Activated naive CD8-positive, alpha-beta T cell treated with anti-CD3 and anti-CD28 coated beads, Interleukin-2, amount 50 U/mL, for 24 hours (primary cell): Measurements from ENCODE around the gene SPINDOC.
A peak's percentile ranks its signal among the peaks of the same experiment; 100 is the strongest.

ENCODE experiments used
- ATAC-seq: fragments of 150-1000 bp; cut with Tn5 transposase; one replicate; pipeline ENCODE4 v1.10.0; 2021
- DNase-seq: peaks from one replicate; pipeline ENCODE4 v3.0.0; 2021
- H3K27ac Mint-ChIP-seq: one replicate; pipeline ENCODE4 v1.8.0; 2021; ENCODE audit warnings: mild to moderate bottlenecking, mixed read lengths
- H3K27me3 Mint-ChIP-seq: one replicate; pipeline ENCODE4 v1.8.0; 2021; ENCODE audit warnings: mixed read lengths
- H3K36me3 Mint-ChIP-seq: one replicate; pipeline ENCODE4 v1.8.0; 2021; ENCODE audit warnings: low read depth, mixed read lengths
- H3K4me1 Mint-ChIP-seq: one replicate; pipeline ENCODE4 v1.8.0; 2021; ENCODE audit warnings: mixed read lengths
- H3K4me3 Mint-ChIP-seq: one replicate; pipeline ENCODE4 v1.8.0; 2021; ENCODE audit warnings: mild to moderate bottlenecking, moderate library complexity, mixed read lengths
- H3K9me3 Mint-ChIP-seq: one replicate; pipeline ENCODE4 v1.8.0; 2021; ENCODE audit warnings: mixed read lengths

Gene SPINDOC

GRCh38 chr11:63835158-63835545 lies 21.9 kb downstream of the SPINDOC start:
- Mint-ChIP-seq H3K9me3 (no peaks in the 10 kb centered on the region), H3K27ac (no peak overlapping the region)

DNA sequence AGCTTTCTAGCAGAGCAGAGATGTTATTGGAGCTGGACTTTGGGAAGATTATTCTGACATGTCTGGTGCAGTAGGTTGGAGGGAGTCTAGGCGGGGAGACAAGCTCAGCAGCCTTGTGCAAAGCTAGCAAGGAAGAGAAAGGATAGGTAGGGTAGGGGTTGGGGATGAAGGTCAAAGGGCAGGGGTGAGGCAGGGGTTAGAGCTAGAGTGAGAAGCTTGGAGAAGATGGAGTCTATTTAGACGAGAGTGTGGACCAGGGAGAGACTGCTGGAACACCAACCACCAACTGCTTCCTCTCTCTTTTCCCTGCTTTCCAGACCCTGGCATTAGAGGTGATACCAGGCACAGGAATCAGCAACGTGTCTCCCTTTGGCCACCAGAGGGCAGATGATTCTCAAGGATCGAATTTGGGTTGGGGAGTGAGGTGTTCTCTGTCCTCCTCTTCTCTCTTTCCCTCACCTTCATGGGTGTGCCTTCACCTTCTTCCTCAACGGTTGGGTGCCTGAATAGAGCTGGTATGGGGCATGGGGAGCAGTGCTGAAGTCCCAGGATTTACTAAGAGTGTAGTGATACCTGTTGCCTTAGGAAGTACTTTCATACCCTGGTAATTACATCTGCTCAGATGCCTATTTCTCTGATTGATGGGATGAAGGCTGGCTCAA lies 23.9 kb downstream of the SPINDOC start:
- H3K27ac Mint-ChIP-seq: peak overlapping the region; percentile 7
- H3K4me3 Mint-ChIP-seq: no peak overlapping the region
- no peak for ATAC-seq
- H3K27me3 Mint-ChIP-seq: no peaks in the 10 kb centered on the region
- H3K4me1 Mint-ChIP-seq: peaks cover 35% of the 10 kb centered on the region
- no peaks in the 10 kb centered on the region for H3K9me3 Mint-ChIP-seq
- peak; percentile 71 for DNase-seq
- peaks cover 5% of the 10 kb centered on the region for H3K36me3 Mint-ChIP-seq

More at GRCh38 chr11:63835158-63835545, 21.9 kb downstream of the SPINDOC start:
- H3K27me3 Mint-ChIP-seq: no peaks in the 10 kb centered on the region
- ATAC-seq (no peak), DNase-seq (no peak)
- peaks cover 18% of the 10 kb centered on the region for H3K4me1 Mint-ChIP-seq
- H3K36me3 Mint-ChIP-seq: peaks cover 4% of the 10 kb centered on the region
- no peak overlapping the region for H3K4me3 Mint-ChIP-seq

DNA sequence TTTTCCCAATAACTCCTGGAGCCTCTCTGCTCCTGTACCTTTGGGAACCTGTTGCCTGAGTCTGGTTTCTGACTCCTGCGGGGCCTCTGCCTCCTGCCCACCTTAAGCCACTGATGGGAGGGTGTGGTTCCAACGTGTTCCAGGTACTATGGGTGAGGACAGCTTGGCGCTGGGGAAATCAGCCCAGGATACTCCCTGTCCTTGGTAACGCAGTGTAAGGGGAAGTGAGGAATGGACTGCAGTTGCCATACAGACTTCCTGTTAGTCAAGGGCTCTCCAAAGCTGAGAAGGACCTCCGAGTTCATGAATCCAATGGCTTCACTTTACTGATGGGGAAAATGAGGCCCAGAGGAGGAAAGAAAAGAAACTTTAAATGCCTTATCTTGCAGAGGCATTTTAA lies 24.5 kb downstream of the SPINDOC start:
- Mint-ChIP-seq H3K4me1 (peaks cover 41% of the 10 kb centered on the region), H3K27me3 (no peaks in the 10 kb centered on the region), H3K27ac (no peak overlapping the region), H3K4me3 (peak overlapping the region; percentile 77), H3K36me3 (peaks cover 5% of the 10 kb centered on the region), H3K9me3 (no peaks in the 10 kb centered on the region)
- no peak for ATAC-seq
- DNase-seq: no peak

GRCh38 chr11:63838150-63838677 lies 25.0 kb downstream of the SPINDOC start:
- DNase-seq (no peak), ATAC-seq (no peak)
- Mint-ChIP-seq H3K4me3 (peak overlapping the region; percentile 77), H3K36me3 (peaks cover 5% of the 10 kb centered on the region), H3K27ac (peak overlapping the region; percentile 76), H3K4me1 (peaks cover 46% of the 10 kb centered on the region), H3K27me3 (no peaks in the 10 kb centered on the region), H3K9me3 (no peaks in the 10 kb centered on the region)

GRCh38 chr11:63838678-63839507 lies 25.6 kb downstream of the SPINDOC start, which contains the start of gene MARK2:
Gene MARK2 (plus strand): TSS chr11:63839110. CDS start chr11:63839507, 397 bp downstream.
- H3K27me3 Mint-ChIP-seq: no peaks in the 10 kb centered on the region
- H3K4me1 Mint-ChIP-seq: peaks cover 51% of the 10 kb centered on the region
- ATAC-seq (peak; percentile 86), DNase-seq (peak; percentile 100)
- peak within 1 kb of the TSS; percentile 88 for H3K27ac Mint-ChIP-seq
- H3K36me3 Mint-ChIP-seq: peaks cover 8% of the 10 kb centered on the region
- peak within 1 kb of the TSS; percentile 92 for H3K4me3 Mint-ChIP-seq
- H3K9me3 Mint-ChIP-seq: no peaks in the 10 kb centered on the region

GRCh38 chr11:63839508-63840355 lies 26.5 kb downstream of the SPINDOC start:
- Mint-ChIP-seq H3K27me3 (no peaks in the 10 kb centered on the region), H3K9me3 (no peaks in the 10 kb centered on the region), H3K36me3 (peaks cover 10% of the 10 kb centered on the region), H3K4me1 (peaks cover 59% of the 10 kb centered on the region), H3K27ac (peak overlapping the region; percentile 88), H3K4me3 (peak overlapping the region; percentile 92)
- peak; percentile 40 for DNase-seq
- ATAC-seq: no peak

- ATAC-seq (no peak), DNase-seq (no peak)
- Mint-ChIP-seq H3K4me1 (peaks cover 67% of the 10 kb centered on the region), H3K9me3 (no peaks in the 10 kb centered on the region), H3K27me3 (no peaks in the 10 kb centered on the region), H3K27ac (peak overlapping the region; percentile 88), H3K36me3 (peaks cover 10% of the 10 kb centered on the region), H3K4me3 (peak overlapping the region; percentile 92)
Measured at GRCh38 chr11:63840356-63841060, 27.3 kb downstream of the SPINDOC start.

DNA sequence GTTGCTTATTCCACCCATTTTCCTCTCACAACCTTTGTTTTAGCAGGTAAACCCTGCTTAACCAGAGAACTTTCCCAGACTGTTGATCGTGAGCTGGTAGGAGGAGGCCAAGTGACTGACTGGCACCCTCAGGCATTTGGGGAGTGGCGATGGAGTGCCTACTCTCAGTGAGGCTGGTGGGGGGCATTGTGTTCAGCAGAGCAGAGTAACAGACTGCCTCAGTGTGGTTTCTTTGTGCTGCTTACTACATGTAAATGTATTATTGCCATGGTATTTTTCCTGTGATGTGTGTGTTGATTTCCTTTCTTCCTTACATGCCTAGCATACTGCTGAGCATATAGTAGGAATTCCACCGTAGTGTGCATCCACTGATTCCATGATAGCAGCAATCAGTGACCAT lies 28.3 kb downstream of the SPINDOC start:
- no peak for ATAC-seq
- H3K36me3 Mint-ChIP-seq: peaks cover 11% of the 10 kb centered on the region
- H3K4me1 Mint-ChIP-seq: peaks cover 73% of the 10 kb centered on the region
- H3K27ac Mint-ChIP-seq: no peak overlapping the region
- no peaks in the 10 kb centered on the region for H3K27me3 Mint-ChIP-seq
- H3K9me3 Mint-ChIP-seq: no peaks in the 10 kb centered on the region
- peak overlapping the region; percentile 92 for H3K4me3 Mint-ChIP-seq
- DNase-seq: no peak

- ATAC-seq (no peak), DNase-seq (no peak)
- peak overlapping the region; percentile 47 for H3K27ac Mint-ChIP-seq
- H3K4me3 Mint-ChIP-seq: no peak overlapping the region
- no peaks in the 10 kb centered on the region for H3K27me3 Mint-ChIP-seq
- H3K9me3 Mint-ChIP-seq: no peaks in the 10 kb centered on the region
- peaks cover 69% of the 10 kb centered on the region for H3K4me1 Mint-ChIP-seq
- H3K36me3 Mint-ChIP-seq: peaks cover 11% of the 10 kb centered on the region
Measured at GRCh38 chr11:63843041-63843440, 29.8 kb downstream of the SPINDOC start.

GRCh38 chr11:63844836-63845235 lies 31.6 kb downstream of the SPINDOC start:
- H3K9me3 Mint-ChIP-seq: no peaks in the 10 kb centered on the region
- peaks cover 77% of the 10 kb centered on the region for H3K4me1 Mint-ChIP-seq
- ATAC-seq: no peak
- DNase-seq: no peak
- H3K4me3 Mint-ChIP-seq: no peak overlapping the region
- H3K27ac Mint-ChIP-seq: no peak overlapping the region
- peaks cover 7% of the 10 kb centered on the region for H3K36me3 Mint-ChIP-seq
- no peaks in the 10 kb centered on the region for H3K27me3 Mint-ChIP-seq

GRCh38 chr11:63845303-63845702 lies 32.0 kb downstream of the SPINDOC start:
- Mint-ChIP-seq H3K27me3 (no peaks in the 10 kb centered on the region), H3K4me1 (peaks cover 79% of the 10 kb centered on the region), H3K36me3 (peaks cover 7% of the 10 kb centered on the region), H3K27ac (no peak overlapping the region), H3K9me3 (no peaks in the 10 kb centered on the region), H3K4me3 (no peak overlapping the region)
- ATAC-seq (no peak), DNase-seq (no peak)

DNA sequence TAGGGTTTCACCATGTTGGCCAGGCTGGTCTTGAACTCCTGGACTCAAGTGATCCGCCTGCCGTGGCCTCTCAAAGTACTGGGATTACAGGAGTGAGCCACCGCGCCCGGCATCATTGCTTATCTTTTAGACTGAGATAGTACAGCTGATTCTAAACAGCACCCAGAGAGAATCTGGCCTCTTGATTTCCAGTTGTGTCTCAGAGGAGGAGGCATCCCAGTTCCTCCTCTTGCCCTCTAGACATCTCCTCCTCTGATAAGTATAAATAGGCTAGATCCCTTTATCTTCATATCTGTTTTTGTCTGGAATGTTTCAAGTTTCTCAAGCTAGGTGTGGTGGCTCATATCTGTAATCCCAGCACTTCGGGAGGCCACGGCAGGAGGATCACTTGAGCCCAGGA lies 32.7 kb downstream of the SPINDOC start:
- H3K27ac Mint-ChIP-seq: no peak overlapping the region
- peaks cover 79% of the 10 kb centered on the region for H3K4me1 Mint-ChIP-seq
- no peak overlapping the region for H3K4me3 Mint-ChIP-seq
- ATAC-seq (no peak), DNase-seq (no peak)
- peaks cover 12% of the 10 kb centered on the region for H3K36me3 Mint-ChIP-seq
- H3K27me3 Mint-ChIP-seq: no peaks in the 10 kb centered on the region
- H3K9me3 Mint-ChIP-seq: no peaks in the 10 kb centered on the region

GRCh38 chr11:63846897-63847296 lies 33.6 kb downstream of the SPINDOC start:
- Mint-ChIP-seq H3K36me3 (peaks cover 10% of the 10 kb centered on the region), H3K9me3 (no peaks in the 10 kb centered on the region), H3K4me3 (no peak overlapping the region), H3K27me3 (no peaks in the 10 kb centered on the region), H3K27ac (no peak overlapping the region), H3K4me1 (peaks cover 79% of the 10 kb centered on the region)
- DNase-seq (no peak), ATAC-seq (no peak)

DNA sequence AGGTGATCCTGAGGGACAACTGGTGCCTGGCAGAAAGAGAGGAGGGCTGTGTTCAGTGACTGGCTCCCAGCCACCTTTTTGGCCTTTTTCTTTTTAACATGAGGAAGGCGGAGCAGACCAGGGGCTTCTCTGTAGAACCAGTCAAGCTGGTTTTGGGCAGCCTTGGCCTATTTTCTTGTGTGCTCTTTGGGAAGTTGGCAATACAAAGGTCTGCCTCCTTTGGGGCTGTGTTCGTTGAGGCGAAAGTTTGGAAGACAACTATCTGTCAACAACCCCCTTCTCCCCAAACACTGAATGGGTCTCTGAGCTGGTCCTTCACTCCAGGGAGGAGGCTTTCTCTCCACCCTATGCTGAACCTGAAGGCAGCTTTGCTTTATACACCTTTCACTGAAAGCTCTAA lies 34.1 kb downstream of the SPINDOC start:
- ATAC-seq (no peak), DNase-seq (no peak)
- Mint-ChIP-seq H3K36me3 (peaks cover 10% of the 10 kb centered on the region), H3K4me1 (peaks cover 81% of the 10 kb centered on the region), H3K9me3 (no peaks in the 10 kb centered on the region), H3K4me3 (no peak overlapping the region), H3K27ac (no peak overlapping the region), H3K27me3 (no peaks in the 10 kb centered on the region)
